HG02642 (cell line): Measurements from ENCODE around the gene FLYWCH1.
A peak's percentile ranks its signal among the peaks of the same experiment; 100 is the strongest.

ENCODE experiments used
- ATAC-seq: cut with Tn5 transposase; IDR thresholded peaks from one replicate; pipeline ENCODE4 v1.9.1; 2021; ENCODE audit warnings: mild to moderate bottlenecking; ENCODE audit not compliant: unreplicated experiment, poor library complexity

FLYWCH1 gene

GRCh38 chr16:2911638-2912329 is at the start of gene FLYWCH1:
Gene FLYWCH1, plus strand, starts transcription at chr16:2911931. Its CDS starts 17,755 bp downstream, at chr16:2929686.
- ATAC-seq: peak; percentile 93

DNA sequence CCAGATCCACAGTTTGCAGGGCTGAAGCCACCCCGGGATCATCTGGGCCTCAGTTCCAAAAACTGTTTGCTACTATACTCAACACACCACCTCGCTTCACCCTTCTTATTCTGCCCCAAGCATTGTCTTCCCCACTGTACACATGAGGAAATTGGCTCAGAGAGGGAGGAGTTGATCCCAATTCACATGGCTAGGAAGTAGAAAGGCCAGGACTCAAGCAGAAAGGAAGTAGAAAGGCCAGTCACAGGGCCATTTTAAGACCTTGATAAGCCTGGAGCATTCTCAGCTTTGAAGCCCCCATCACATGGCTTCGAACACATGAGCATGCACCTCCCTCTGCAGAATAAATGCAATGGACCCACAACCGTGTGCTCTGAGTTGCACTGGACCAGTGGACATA is 46.1 kb upstream of the FLYWCH1 start:
- no peak for ATAC-seq

DNA sequence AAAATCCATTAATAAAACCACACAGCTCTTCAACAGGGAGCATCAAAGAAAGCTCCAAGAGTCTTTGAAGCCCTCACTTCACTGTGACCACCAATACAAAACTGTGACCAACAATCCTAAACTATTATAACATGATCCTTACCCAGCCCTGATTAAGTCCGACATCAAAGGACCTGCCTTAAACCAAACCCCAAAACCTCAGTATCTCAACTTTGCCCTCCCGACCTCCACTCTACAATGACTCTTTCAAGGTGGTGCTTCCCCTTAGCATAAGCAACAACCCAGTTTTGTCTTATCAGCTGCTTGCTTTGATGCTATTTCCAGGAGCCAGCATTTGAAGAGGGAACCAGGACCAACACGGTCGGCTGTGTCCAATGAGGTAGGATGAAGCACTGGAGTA is 45.3 kb upstream of the FLYWCH1 start:
- no peak for ATAC-seq

GRCh38 chr16:2867661-2867986 is 44.1 kb upstream of the FLYWCH1 start:
- ATAC-seq: no peak

DNA sequence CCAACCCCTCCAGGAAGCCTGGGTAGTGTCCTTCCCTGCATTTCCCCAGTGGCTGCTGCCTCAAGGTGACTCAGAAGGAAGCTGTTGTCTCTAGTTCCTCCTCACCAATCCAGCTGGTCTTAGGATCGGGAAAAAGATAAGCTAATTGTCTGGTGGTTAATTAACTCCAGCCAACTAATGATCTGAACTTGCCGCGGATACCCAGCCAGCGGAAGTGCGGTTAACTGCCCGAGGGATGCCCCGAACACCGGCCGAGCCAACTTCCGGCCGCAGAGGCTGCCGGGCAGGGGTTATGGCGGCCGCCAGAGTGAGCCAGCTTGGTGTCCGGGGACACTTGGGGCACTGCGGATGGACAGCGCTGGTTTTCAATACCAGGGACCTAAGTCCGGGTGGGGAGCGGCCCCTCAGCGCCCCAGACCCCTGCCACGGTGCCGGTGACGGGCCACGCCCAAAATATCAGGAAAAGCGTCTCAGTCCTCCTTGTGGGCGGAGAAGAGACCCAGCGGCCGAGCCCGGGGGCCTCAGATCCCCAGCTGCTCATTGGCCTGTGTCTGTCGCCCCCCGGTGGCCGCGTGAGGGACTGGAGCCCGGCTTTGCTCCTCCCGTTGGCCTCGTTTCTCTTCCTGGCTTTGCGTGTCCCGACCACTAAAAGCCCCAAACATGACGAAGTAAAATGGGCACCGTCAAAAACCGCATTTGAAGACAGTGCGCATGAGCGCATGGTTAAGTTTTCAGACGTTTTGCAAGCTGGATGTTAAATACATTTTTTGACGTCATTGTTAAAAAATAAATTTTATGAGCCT is 43.5 kb upstream of the FLYWCH1 start:
- peak; percentile 89 for ATAC-seq

DNA sequence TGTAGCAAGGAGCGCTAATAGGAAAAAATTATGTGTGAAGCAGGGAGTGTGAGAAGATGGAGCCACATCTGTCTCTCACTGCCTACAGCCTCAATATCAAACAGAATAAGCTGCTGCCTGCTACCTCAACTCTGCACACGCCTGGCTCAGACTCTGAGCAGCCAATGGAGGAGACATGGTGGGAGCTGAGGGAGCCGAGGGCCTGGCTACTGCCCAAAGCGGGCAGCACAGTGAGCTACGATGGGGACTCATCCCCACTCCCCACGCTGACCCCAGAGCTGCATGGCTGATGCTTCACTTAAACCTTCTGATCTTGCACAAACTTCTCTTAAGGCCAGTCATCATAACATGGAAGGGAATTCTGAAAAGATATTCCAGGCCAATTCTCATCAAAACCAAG is 39.8 kb upstream of the FLYWCH1 start:
- ATAC-seq: no peak

DNA sequence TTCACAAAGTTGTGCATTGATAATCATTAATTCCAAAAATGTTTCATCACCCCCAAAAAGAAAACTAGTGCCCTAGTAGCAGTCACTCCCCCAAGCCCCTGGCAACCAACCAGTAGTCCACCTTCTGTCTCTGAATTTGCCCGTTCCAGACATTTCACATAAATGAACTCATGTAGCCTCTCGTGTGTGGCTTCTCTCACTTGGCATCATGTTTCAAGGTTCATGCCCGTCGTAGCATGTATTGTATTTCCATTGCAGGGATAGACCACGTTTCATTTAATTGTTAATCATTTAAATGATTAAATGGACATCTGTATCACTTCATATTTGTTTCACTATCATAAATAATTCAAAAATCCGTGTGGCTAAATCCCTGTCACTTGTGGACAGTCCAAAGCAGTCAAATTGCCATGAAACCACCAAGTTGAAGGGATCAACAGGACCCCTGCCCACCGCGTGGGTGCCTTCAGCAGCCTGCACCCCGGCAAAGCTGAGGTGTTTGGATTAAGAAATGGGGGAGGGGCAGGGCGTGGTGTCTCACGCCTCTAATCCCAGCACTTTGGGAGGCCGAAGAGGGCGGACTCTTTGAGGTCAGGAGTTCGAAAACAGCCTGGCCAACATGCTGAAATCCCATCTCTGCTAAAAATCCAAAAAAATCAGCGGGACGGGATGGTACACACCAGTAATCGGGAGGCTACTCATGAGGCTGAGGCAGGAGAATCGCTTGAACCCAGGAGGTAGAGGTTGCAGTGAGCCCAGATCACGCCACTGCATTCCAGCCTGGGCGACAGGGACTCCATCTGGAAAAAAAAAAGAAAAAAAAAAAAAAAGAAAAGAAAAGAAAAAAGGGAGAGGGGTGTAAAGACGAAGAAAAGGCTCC is 37.5 kb upstream of the FLYWCH1 start:
- no peak for ATAC-seq

GRCh38 chr16:2874912-2875362 is 36.8 kb upstream of the FLYWCH1 start:
- ATAC-seq: peak; percentile 74

- no peak for ATAC-seq
Observed at GRCh38 chr16:2879854-2880508, 31.8 kb upstream of the FLYWCH1 start.

GRCh38 chr16:2881783-2882649 is 29.7 kb upstream of the FLYWCH1 start:
- peak; percentile 8 for ATAC-seq

DNA sequence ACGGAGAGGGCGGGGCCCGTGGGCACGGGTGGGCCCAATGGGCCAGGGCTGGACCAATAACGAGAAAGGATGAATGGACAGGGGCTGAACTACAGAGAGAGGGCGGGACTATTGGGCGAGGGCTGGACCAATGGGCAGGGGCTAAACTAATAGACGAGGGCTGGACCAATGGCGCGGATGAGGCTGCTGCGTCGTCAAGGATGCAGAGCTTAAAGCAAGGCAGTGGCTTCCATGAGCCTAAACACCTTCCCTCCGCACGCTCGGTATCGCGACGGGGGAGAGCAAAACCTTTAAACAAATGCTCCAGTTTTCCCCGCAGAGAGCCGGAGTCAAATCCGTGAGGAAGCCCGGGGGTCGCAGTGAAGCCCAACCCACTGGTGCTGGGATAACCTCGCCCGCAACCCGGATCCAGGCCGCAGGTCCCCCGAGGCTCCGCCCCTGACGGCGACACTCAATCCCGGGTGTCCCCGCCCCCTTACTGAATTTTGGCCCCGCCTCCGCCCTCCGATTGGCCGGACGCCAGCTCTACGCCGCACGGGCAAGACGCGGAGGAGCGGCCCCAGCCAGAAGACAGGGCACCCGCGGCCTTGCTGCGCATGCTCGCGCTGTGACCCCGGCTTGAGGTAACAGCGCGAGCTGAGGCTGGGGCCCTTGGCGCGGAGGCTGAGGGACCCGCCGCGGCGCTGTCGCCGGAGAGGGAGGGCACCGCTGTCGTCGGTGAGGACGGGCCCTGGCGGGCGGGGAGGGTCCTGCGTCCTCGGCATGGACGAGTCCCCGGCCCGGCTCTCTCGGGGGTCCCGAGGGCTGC is 28.9 kb upstream of the FLYWCH1 start, which contains the start of gene FLYWCH2:
Gene FLYWCH2, plus strand, starts transcription at position 566 of the 808 bp plus-strand sequence. CDS start 13,235 bp downstream, outside the sequence.
- peak; percentile 90 for ATAC-seq

- peak; percentile 6 for ATAC-seq
Observed at GRCh38 chr16:2883458-2883908, 28.2 kb upstream of the FLYWCH1 start.

GRCh38 chr16:2884041-2884451 is 27.7 kb upstream of the FLYWCH1 start:
- ATAC-seq: no peak

DNA sequence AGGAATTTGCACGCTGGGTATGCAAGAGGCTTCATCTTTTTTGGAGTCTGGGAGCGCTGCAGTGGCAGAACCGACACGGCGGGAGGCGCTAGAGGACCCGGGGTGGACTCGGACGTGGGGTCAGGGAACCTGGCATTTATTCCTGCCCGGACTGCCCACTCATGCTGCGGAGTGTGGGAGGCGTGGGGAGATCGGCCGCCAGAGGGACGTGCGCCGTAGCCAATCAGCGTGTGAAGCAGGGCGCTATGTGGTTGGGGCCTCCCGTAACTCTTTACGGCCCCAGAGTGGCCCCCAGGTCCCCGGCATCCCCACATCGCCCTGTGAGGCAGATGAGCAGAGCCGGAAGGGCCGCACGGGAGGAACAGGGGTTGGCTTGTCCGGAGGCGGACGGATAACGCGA is 17.5 kb upstream of the FLYWCH1 start:
- no peak for ATAC-seq

DNA sequence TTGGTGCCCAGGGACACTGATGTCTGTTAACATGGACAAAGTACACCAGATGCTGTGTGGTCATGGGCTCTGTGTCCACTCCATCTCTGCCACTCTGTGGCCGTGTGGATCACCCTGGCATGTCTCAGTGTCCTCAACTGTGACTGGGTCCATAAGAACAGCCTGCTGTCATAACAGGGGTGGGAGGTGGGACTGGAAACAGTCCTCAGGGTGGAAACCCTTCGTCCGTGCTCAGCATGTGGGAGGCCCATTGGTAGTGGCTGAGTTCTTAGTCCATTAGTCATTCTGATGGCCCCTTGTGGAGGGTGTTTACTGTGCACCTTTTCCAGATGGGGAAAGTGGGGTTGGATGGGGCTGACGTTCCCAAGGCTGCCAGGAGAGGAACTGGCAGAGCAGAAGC is 15.9 kb upstream of the FLYWCH1 start:
- no peak for ATAC-seq

GRCh38 chr16:2896480-2897010 is 15.2 kb upstream of the FLYWCH1 start:
- ATAC-seq: no peak

DNA sequence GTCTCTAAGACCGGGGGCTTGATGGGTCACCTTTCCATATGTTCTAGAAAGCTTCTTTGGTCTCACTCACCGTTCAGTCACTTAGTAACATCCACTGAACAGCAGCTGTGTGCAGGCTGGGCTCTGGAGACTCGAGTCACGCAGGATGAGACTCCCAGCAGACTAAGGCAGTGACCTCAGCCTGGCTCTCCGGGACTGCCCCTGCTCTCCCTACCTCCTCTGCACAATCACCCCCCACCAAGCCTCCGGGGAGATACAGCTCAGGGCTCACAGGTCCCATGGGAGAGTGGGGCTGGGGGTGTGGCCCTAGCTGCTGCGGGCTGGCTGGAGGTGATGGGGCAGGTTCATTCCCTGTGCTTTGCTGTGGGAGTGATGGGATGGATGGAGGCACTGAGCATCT is 14.6 kb upstream of the FLYWCH1 start:
- no peak for ATAC-seq
